ENCODE data around the gene ITIH6. TPM values are rescaled to one million over a fixed set of nuclear protein-coding genes. Genes with fewer than 3 reads are reported as not detected.
"Not testable (repeated sequence)": the region's sequence is repeated elsewhere in the genome, so short reads cannot be mapped to it uniquely, and the experiment has no call there.

ITIH6 gene
- polyA plus RNA-seq, 1 donor from 2014 or later, result not detected

DNA sequence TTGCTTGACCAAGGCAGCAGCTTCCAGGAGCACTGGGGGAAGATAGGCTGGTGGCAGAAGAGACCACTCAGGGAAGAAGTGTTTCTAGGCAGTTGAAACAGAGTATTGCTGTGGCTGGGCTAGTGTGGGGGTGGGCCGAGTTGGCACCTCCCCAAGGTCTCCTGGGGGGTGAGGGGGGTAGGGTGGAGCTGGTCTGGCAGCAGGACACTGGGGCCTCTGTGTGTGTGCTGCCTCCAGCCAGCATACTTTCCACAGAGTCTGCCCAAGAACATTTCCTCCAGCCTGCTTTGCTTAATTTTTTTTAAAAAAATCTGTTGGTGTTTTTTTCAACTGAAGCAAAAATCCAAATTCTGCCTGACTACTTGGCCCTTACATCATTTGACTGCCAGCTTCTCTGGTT is 4.0 kb downstream of the ITIH6 start:
- Histone ChIP-seq H3F3A (ENCODE audit: insufficient read depth, low read length, poor library complexity, severe bottlenecking) (no peaks in the 10 kb centered on the region), H3K9me2 (ENCODE audit: insufficient read depth, low read length) (no peaks in the 10 kb centered on the region), H3K79me2 (replicated peaks; ENCODE audit: insufficient read depth, low read length) (no peaks in the 10 kb centered on the region), H3K36me3 (ENCODE audit: insufficient read depth, low read length) (no peaks in the 10 kb centered on the region), H3K27ac (ENCODE audit: low read length) (no peak overlapping the region), H4K20me1 (ENCODE audit: insufficient read depth) (no peaks in the 10 kb centered on the region), H3K4me2 (ENCODE audit: low read length) (no peak overlapping the region), H3K9me3 (ENCODE audit: low read length) (no peaks in the 10 kb centered on the region), H3K27me3 (ENCODE audit: insufficient read depth, low read depth, low read length) (no peaks in the 10 kb centered on the region), H2AFZ (ENCODE audit: low read depth, low read length) (no peak overlapping the region), H3K9ac (ENCODE audit: low read length) (no peak overlapping the region), H3K4me3 (ENCODE audit: low read length) (no peak overlapping the region)
- TF ChIP-seq TAF1 (IDR thresholded peaks at IDR 0.05; ENCODE audit: low read depth) (no peak), RAD21 (conservative IDR thresholded peaks at IDR 0.05) (no peak), SMC3 (conservative IDR thresholded peaks at IDR 0.05; ENCODE audit: poor library complexity) (no peak), MXI1 (conservative IDR thresholded peaks at IDR 0.05; ENCODE audit: poor library complexity, severe bottlenecking) (no peak)
- TF ChIP-seq, protein P1, sequence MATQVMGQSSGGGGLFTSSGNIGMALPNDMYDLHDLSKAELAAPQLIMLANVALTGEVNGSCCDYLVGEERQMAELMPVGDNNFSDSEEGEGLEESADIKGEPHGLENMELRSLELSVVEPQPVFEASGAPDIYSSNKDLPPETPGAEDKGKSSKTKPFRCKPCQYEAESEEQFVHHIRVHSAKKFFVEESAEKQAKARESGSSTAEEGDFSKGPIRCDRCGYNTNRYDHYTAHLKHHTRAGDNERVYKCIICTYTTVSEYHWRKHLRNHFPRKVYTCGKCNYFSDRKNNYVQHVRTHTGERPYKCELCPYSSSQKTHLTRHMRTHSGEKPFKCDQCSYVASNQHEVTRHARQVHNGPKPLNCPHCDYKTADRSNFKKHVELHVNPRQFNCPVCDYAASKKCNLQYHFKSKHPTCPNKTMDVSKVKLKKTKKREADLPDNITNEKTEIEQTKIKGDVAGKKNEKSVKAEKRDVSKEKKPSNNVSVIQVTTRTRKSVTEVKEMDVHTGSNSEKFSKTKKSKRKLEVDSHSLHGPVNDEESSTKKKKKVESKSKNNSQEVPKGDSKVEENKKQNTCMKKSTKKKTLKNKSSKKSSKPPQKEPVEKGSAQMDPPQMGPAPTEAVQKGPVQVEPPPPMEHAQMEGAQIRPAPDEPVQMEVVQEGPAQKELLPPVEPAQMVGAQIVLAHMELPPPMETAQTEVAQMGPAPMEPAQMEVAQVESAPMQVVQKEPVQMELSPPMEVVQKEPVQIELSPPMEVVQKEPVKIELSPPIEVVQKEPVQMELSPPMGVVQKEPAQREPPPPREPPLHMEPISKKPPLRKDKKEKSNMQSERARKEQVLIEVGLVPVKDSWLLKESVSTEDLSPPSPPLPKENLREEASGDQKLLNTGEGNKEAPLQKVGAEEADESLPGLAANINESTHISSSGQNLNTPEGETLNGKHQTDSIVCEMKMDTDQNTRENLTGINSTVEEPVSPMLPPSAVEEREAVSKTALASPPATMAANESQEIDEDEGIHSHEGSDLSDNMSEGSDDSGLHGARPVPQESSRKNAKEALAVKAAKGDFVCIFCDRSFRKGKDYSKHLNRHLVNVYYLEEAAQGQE (IDR thresholded peaks at IDR 0.05; ENCODE audit: borderline replicate concordance), result no peak

DNA sequence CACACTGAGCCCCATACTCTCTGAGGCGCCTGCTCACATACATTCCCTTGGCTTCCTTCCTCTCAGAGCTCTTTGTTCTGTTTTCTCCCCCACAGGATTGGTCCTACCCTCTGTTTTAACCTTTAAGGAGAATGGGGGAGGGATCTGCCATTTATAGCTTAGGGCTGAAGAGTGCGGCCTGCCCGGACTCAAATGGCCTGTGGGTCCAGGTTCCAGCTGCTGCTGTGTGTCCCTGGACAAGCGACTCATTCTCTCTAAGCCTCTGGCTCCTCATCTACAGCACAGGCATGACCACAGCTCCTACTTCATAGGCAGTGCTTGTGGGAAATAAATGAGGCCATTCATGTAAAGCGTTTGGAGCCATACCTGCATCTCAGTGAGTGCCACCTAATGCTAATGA is 8.7 kb downstream of the ITIH6 start:
- H2AFZ ChIP-seq (ENCODE audit: low read depth, low read length); H3K27me3 ChIP-seq (ENCODE audit: insufficient read depth, low read depth, low read length); H3F3A ChIP-seq (ENCODE audit: insufficient read depth, low read length, poor library complexity, severe bottlenecking); H3K9me2 ChIP-seq (ENCODE audit: insufficient read depth, low read length); H3K27ac ChIP-seq (ENCODE audit: low read length); H3K9ac ChIP-seq (ENCODE audit: low read length); H3K79me2 ChIP-seq (replicated peaks; ENCODE audit: insufficient read depth, low read length); H3K4me3 ChIP-seq (ENCODE audit: low read length); H3K4me2 ChIP-seq (ENCODE audit: low read length); H4K20me1 ChIP-seq (ENCODE audit: insufficient read depth); H3K9me3 ChIP-seq (ENCODE audit: low read length); H3K36me3 ChIP-seq (ENCODE audit: insufficient read depth, low read length): not testable (repeated sequence)

DNA sequence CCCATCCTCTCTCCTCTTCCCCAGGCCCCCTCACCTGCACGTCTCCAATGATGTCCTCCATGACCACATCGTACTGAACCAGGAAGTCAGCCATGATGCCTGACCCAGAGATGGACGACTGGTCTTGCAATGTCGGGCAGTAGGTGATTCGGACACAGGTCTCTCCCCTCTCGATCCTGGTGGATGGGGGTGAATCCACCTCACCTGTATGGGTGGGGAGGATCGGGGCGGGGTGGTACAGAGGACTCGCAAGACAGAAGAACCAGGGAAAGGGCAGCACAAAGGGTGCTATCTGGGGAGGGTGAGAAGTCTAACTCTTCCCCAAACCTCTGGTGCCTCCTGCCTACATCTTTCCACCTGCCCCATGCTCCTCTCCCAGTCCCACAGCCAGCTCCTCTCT is 9.6 kb downstream of the ITIH6 start:
- Histone ChIP-seq H3K4me3 (ENCODE audit: low read length) (no peak overlapping the region), H3F3A (ENCODE audit: insufficient read depth, low read length, poor library complexity, severe bottlenecking) (no peaks in the 10 kb centered on the region), H2AFZ (ENCODE audit: low read depth, low read length) (no peak overlapping the region), H4K20me1 (ENCODE audit: insufficient read depth) (no peaks in the 10 kb centered on the region), H3K79me2 (replicated peaks; ENCODE audit: insufficient read depth, low read length) (no peaks in the 10 kb centered on the region), H3K9ac (ENCODE audit: low read length) (no peak overlapping the region), H3K9me2 (ENCODE audit: insufficient read depth, low read length) (no peaks in the 10 kb centered on the region), H3K4me2 (ENCODE audit: low read length) (no peak overlapping the region), H3K27me3 (ENCODE audit: insufficient read depth, low read depth, low read length) (no peaks in the 10 kb centered on the region), H3K9me3 (ENCODE audit: low read length) (no peaks in the 10 kb centered on the region), H3K27ac (ENCODE audit: low read length) (no peak overlapping the region), H3K36me3 (ENCODE audit: insufficient read depth, low read length) (no peaks in the 10 kb centered on the region)
- TF ChIP-seq, protein P1 (IDR thresholded peaks at IDR 0.05; ENCODE audit: borderline replicate concordance), result no peak
- no peak for TF ChIP-seq EZH2 (IDR thresholded peaks at IDR 0.05; ENCODE audit: borderline replicate concordance, insufficient read depth, low read length, poor library complexity, severe bottlenecking)
- TF ChIP-seq SMC3 (conservative IDR thresholded peaks at IDR 0.05; ENCODE audit: poor library complexity), result no peak
- TF ChIP-seq TAF1 (IDR thresholded peaks at IDR 0.05; ENCODE audit: low read depth), result no peak
- TF ChIP-seq EP300 (conservative IDR thresholded peaks at IDR 0.05; ENCODE audit: poor library complexity, severe bottlenecking), result no peak
- TF ChIP-seq POLR2AphosphoS5 (IDR thresholded peaks at IDR 0.05), result no peak
- no peak for TF ChIP-seq RAD21 (conservative IDR thresholded peaks at IDR 0.05)
- no peak for TF ChIP-seq MXI1 (conservative IDR thresholded peaks at IDR 0.05; ENCODE audit: poor library complexity, severe bottlenecking)
- TF ChIP-seq, protein P2, sequence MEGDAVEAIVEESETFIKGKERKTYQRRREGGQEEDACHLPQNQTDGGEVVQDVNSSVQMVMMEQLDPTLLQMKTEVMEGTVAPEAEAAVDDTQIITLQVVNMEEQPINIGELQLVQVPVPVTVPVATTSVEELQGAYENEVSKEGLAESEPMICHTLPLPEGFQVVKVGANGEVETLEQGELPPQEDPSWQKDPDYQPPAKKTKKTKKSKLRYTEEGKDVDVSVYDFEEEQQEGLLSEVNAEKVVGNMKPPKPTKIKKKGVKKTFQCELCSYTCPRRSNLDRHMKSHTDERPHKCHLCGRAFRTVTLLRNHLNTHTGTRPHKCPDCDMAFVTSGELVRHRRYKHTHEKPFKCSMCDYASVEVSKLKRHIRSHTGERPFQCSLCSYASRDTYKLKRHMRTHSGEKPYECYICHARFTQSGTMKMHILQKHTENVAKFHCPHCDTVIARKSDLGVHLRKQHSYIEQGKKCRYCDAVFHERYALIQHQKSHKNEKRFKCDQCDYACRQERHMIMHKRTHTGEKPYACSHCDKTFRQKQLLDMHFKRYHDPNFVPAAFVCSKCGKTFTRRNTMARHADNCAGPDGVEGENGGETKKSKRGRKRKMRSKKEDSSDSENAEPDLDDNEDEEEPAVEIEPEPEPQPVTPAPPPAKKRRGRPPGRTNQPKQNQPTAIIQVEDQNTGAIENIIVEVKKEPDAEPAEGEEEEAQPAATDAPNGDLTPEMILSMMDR (IDR thresholded peaks at IDR 0.05; ENCODE audit: poor library complexity, severe bottlenecking), result no peak
